HepG2 (cell line): ENCODE measurements around the gene PTPN14. TPM values are rescaled to one million over a fixed set of nuclear protein-coding genes. Genes with fewer than 3 reads are reported as not detected.

ENCODE experiments used
- ATAC-seq: fragments of 200-7000 bp; cut with Tn5 transposase; 3 replicates; pipeline ENCODE4 v1.9.1; 2020; ENCODE audit warnings: mild to moderate bottlenecking, moderate library complexity
- BruUV-seq: library from RNA; stranded (reverse); fragments of 400-500 nt; replicated peaks from 2 replicates; lab custom pipeline; 2021; lab: Mats Ljungman, UMichigan
- CTCF ChIA-PET: fragments of 300-600 bp; formaldehyde crosslinking; extraction: SDS; loops from one replicate; lab custom pipeline; 2021; ENCODE audit warnings: low total read pairs, inconsistent platforms, low intra/inter-chr PET ratio; lab: Yijun Ruan, JAX
- POLR2A ChIA-PET: fragments of 350-600 bp; sonication (Branson Sonifier 250); formaldehyde crosslinking; loops from one replicate; lab custom pipeline; 2020; ENCODE audit warnings: antibody characterized with exemption, inconsistent platforms; lab: Yijun Ruan, JAX
- DNase-seq: peaks from one replicate; pipeline ENCODE4 v3.0.0-alpha.2; 2015; ENCODE audit warnings: low spot score
- FAIRE-seq: peaks from 3 replicates; lab custom pipeline; 2011; peaks lifted over from hg19 to GRCh38; lab: Jason Lieb, UNC
- H2AFZ ChIP-seq: one replicate; pipeline ENCODE4 v1.6.1; 2011; ENCODE audit warnings: low read length, inconsistent platforms
- H3K27ac ChIP-seq: fragments of 300-600 bp; 3 replicates; pipeline ENCODE4 v1.8.0; 2011; ENCODE audit warnings: mixed run types, mild to moderate bottlenecking, mixed read lengths, low read length, inconsistent platforms; ENCODE audit not compliant: insufficient read depth; ENCODE audit errors: extremely low read length
- H3K27me3 ChIP-seq, 2 experiments: fragments of 200-600 bp in 1 of 2; 2 replicates in 1 of 2; 3 replicates in 1 of 2; pipeline versions ENCODE4 v1.6.0 to v1.8.0; 2011; ENCODE audit warnings: low read length in 2 of 2, mild to moderate bottlenecking in 2 of 2, moderate library complexity in 2 of 2, inconsistent platforms in 1 of 2; ENCODE audit not compliant: insufficient read depth in 2 of 2, control insufficient read depth in 1 of 2
- H3K36me3 ChIP-seq, 2 experiments: fragments of 200-600 bp in 1 of 2; replicated peaks in 1 of 2; 2 replicates in 1 of 2; 3 replicates in 1 of 2; pipeline versions ENCODE4 v1.5.1 to v1.8.0; 2011; ENCODE audit warnings: low read length in 2 of 2, inconsistent platforms in 1 of 2; ENCODE audit not compliant: insufficient read depth in 2 of 2, control insufficient read depth in 1 of 2
- H3K4me1 ChIP-seq: 2 replicates; pipeline ENCODE4 v1.5.1; 2012; ENCODE audit warnings: low read length, inconsistent platforms; ENCODE audit not compliant: insufficient read depth
- H3K4me2 ChIP-seq: 2 replicates; pipeline ENCODE4 v1.6.0; 2011; ENCODE audit warnings: low read depth, low read length, inconsistent platforms
- H3K4me3 ChIP-seq, 3 experiments: fragments of 200-600 bp in 1 of 3; sonication (generic), shearing (Covaris generic) in 1 of 3; replicated peaks in 1 of 3; 2 replicates each; pipeline ENCODE4 v1.5.1; 2011 to 2016; ENCODE audit warnings: low read length in 3 of 3, inconsistent platforms in 2 of 3, low read depth in 2 of 3, mild to moderate bottlenecking in 2 of 3, control low read depth in 1 of 3, mixed read lengths in 1 of 3; ENCODE audit not compliant: insufficient read depth in 1 of 3
- H3K79me2 ChIP-seq: one replicate; pipeline ENCODE4 v1.6.1; 2011; ENCODE audit warnings: low read length, inconsistent platforms; ENCODE audit not compliant: insufficient read depth
- H3K9ac ChIP-seq: 2 replicates; pipeline ENCODE4 v1.6.0; 2011; ENCODE audit warnings: mild to moderate bottlenecking, low read depth, low read length, inconsistent platforms; ENCODE audit not compliant: insufficient read depth
- H3K9me3 ChIP-seq: 2 replicates; pipeline ENCODE4 v1.5.1; 2012; ENCODE audit warnings: mild to moderate bottlenecking, low read length
- H4K20me1 ChIP-seq: 2 replicates; pipeline ENCODE4 v1.6.0; 2011; ENCODE audit warnings: inconsistent platforms, mild to moderate bottlenecking, low read length, moderate library complexity; ENCODE audit not compliant: insufficient read depth
- JDP2 ChIP-seq: sonication (generic); formaldehyde crosslinking; IDR thresholded peaks from 2 replicates; pipeline ENCODE4 v1.8.1; 2022; ENCODE audit warnings: missing genetic modification reagents, borderline replicate concordance
- JUND ChIP-seq: sonication (generic); formaldehyde crosslinking; IDR thresholded peaks from 2 replicates; pipeline ENCODE4 v1.8.0; 2022; ENCODE audit warnings: mild to moderate bottlenecking, missing genetic modification reagents
- KLF9 ChIP-seq: IDR thresholded peaks from 2 replicates; pipeline ENCODE4 v1.6.1; 2016; ENCODE audit warnings: low read depth
- LCORL ChIP-seq, 2 experiments: fragments of 450-650 bp in 1 of 2; sonication (generic) in 1 of 2; formaldehyde crosslinking in 1 of 2; IDR thresholded peaks; 2 replicates each; pipeline versions ENCODE4 v1.5.0 to v1.6.1; 2017 to 2020; ENCODE audit warnings: antibody characterized with exemption in 1 of 2, missing genetic modification reagents in 1 of 2
- MEIS2 ChIP-seq: sonication (generic); formaldehyde crosslinking; IDR thresholded peaks from 2 replicates; pipeline ENCODE4 v1.9.0; 2021; ENCODE audit warnings: mild to moderate bottlenecking, missing genetic modification reagents
- MIXL1 ChIP-seq: IDR thresholded peaks from 2 replicates; pipeline ENCODE4 v1.6.1; 2016
- NCOA5 ChIP-seq: sonication (generic); formaldehyde crosslinking; IDR thresholded peaks from 2 replicates; pipeline ENCODE4 v1.4.0; 2020; ENCODE audit warnings: missing genetic modification reagents
- NONO ChIP-seq, 2 experiments: fragments of 450-650 bp in 1 of 2; sonication (generic) in 1 of 2; formaldehyde crosslinking in 1 of 2; IDR thresholded peaks in 1 of 2; conservative IDR thresholded peaks in 1 of 2; 2 replicates each; pipeline versions ENCODE4 v1.6.1 to v1.8.0; 2017 to 2022; ENCODE audit warnings: mild to moderate bottlenecking in 1 of 2, missing genetic modification reagents in 1 of 2, moderate library complexity in 1 of 2
- PHF8 ChIP-seq: sonication (generic); formaldehyde crosslinking; IDR thresholded peaks from 2 replicates; pipeline ENCODE4 v1.5.0; 2020; ENCODE audit warnings: missing genetic modification reagents
- RFX5 ChIP-seq: IDR thresholded peaks from 2 replicates; pipeline ENCODE4 v1.6.1; 2011; ENCODE audit warnings: low read depth, low read length, improper control_type of control experiment
- TCF7 ChIP-seq: sonication (generic); IDR thresholded peaks from 2 replicates; pipeline ENCODE4 v1.6.1; 2016; ENCODE audit warnings: antibody characterized with exemption, low read depth
- ZNF430 ChIP-seq: sonication (generic); formaldehyde crosslinking; IDR thresholded peaks from 2 replicates; pipeline ENCODE4 v1.9.0; 2021; ENCODE audit warnings: mild to moderate bottlenecking, missing genetic modification reagents
- ZNF562 ChIP-seq: sonication (generic); formaldehyde crosslinking; IDR thresholded peaks from 2 replicates; pipeline ENCODE4 v1.8.0; 2022; ENCODE audit warnings: missing genetic modification reagents, borderline replicate concordance
- WGBS: methylation state at CpG from one replicate; pipeline ENCODE4 v1.1.6; 2017; ENCODE audit warnings: low lambda C conversion rate; 5-methylcytosine and 5-hydroxymethylcytosine counted together
- in situ Hi-C: cut with HindIII; loops from 2 replicates; pipeline ENCODE4 v1.10.0; 2017; ENCODE audit warnings: low pct_unique_long_range_greater_than_20kb; ENCODE audit not compliant: extremely low pct_ligation_motif_present
- intact Hi-C: fragments of 100-400 bp; cut with micrococcal nuclease; formaldehyde crosslinking; loops from one replicate; pipeline ENCODE4 v1.10.0; 2022; ENCODE audit not compliant: unreplicated experiment
- polyA plus RNA-seq, 8 experiments: library from polyadenylated mRNA; depleted of rRNA in 3 of 8; stranded (reverse) in 7 of 8; unstranded in 1 of 8; fragments of >200 nt; fragmentation: Illumina TruSeq in 4 of 8; extraction: Trizol in 4 of 8; gene quantifications; 2 replicates each; pipeline versions ENCODE4 v1.2.1 to v1.2.3, GENCODE V29; 2011 to 2016; ENCODE audit warnings: low read depth in 4 of 8, missing spikeins in 1 of 8, mixed read lengths in 1 of 8; ENCODE audit not compliant: insufficient read depth in 1 of 8
- total RNA-seq, 5 experiments: library from RNA; depleted of rRNA; stranded (reverse); fragments of >200 nt; fragmentation: Illumina TruSeq; extraction: Trizol; gene quantifications; 2 replicates each; pipeline ENCODE4 v1.2.3, GENCODE V29; 2016; ENCODE audit warnings: low read depth in 1 of 5
- TF ChIP-seq, protein P1 (sequence below): sonication (generic); formaldehyde crosslinking; IDR thresholded peaks from 2 replicates; pipeline ENCODE4 v1.8.1; 2023; ENCODE audit warnings: missing genetic modification reagents, inconsistent platforms, borderline replicate concordance

Gene PTPN14
- total and polyA plus RNA-seq, 2 of the 13 experiments (the other 11 are each of a cell fraction or from before 2014, with no cell fraction given), result 3.9 to 4.7 TPM

DNA sequence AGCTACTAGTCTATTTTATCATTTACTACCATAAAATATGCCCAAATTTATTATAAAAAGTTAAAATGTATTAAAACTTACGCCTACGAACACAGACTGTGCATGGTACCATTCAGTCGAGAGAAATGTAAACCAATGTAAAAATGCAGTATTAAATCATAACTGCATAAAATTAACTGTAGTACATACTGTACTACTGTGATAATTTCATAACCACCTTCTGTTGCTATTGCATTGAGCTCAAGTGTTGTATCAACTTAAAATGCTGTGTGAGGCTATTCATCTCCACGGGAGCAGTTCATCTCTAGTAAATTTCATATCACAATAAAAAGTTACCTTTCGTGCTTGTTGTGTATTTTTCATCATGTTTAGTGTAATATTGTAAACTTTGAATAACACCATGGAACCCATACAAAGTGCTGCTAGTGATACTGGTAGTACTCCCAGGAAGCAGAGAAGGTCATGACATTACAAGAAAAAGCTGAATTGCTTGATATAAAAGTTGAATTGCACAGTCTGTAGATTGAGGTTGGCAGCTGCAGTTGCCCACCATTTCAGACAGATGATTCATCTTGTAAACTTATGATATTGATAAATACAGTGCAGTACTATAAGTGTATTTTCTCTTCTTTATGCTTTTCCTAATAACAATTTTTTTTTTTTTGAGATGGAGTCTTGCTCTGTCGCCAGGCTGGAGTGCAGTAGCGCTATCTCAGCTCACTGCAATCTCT lies 32.6 kb upstream of the PTPN14 start:
- no TSS peak for BruUV-seq
- H3K4me2 ChIP-seq, result no peak overlapping the region
- H3K79me2 ChIP-seq, result no peaks in the 10 kb centered on the region
- H4K20me1 ChIP-seq, result no peaks in the 10 kb centered on the region
- no peaks in the 10 kb centered on the region for H3K4me1 ChIP-seq
- H3K9ac ChIP-seq, result no peak overlapping the region
- H3K36me3 ChIP-seq, result no peaks in the 10 kb centered on the region
- no peak for DNase-seq
- ATAC-seq, result no peak
- H2AFZ ChIP-seq, result no peak overlapping the region
- FAIRE-seq, result no peak
- POLR2A ChIA-PET, result no interaction called here
- H3K27ac ChIP-seq, result no peak overlapping the region
- in situ Hi-C loops (loop anchor here (10.0 kb wide), 2 partner anchors 249 to 369 kb away; no protein-coding TSS in a partner anchor), intact Hi-C loops (loop anchor here (10.0 kb wide), 1 partner anchor 369 kb away; no protein-coding TSS in a partner anchor)
- CTCF ChIA-PET, result interaction anchor here (1.6 to 1.9 kb wide), 2 partner anchors 195 to 251 kb away, joined by 18 to 29 read pairs; no protein-coding TSS in a partner anchor
- WGBS, result 45% methylated on average over 7 of the region's 7 CpGs
- TF ChIP-seq PHF8 (no peak), MIXL1 (no peak), RFX5 (no peak), LCORL (IDR thresholded peaks at IDR 0.05) (no peak), LCORL (CRISPR knock-in tag; IDR thresholded peaks at IDR 0.05) (no peak), JDP2 (no peak), MEIS2 (CRISPR knock-in tag) (no peak), NONO (IDR thresholded peaks at IDR 0.05) (no peak), NONO (CRISPR knock-in tag; conservative IDR thresholded peaks at IDR 0.05) (no peak), ZNF430 (no peak), JUND (CRISPR knock-in tag) (no peak), TCF7 (no peak), NCOA5 (CRISPR knock-in tag) (no peak), ZNF562 (CRISPR knock-in tag) (no peak), KLF9 (CRISPR knock-in tag) (no peak)
- TF ChIP-seq, protein P1, sequence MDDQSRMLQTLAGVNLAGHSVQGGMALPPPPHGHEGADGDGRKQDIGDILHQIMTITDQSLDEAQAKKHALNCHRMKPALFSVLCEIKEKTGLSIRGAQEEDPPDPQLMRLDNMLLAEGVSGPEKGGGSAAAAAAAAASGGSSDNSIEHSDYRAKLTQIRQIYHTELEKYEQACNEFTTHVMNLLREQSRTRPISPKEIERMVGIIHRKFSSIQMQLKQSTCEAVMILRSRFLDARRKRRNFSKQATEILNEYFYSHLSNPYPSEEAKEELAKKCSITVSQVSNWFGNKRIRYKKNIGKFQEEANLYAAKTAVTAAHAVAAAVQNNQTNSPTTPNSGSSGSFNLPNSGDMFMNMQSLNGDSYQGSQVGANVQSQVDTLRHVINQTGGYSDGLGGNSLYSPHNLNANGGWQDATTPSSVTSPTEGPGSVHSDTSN, result no peak
- H3K9me3 ChIP-seq, result no peaks in the 10 kb centered on the region
- peaks cover 2 to 4% of the 10 kb centered on the region in 2 experiments; a peak in 1 of 5 replicates for H3K27me3 ChIP-seq
- no peak overlapping the region for H3K4me3 ChIP-seq
